GM18508 (cell line): ENCODE results near the gene CREG1.

Experiments
- ATAC-seq: cut with Tn5 transposase; IDR thresholded peaks from one replicate; pipeline ENCODE4 v1.9.1; 2021; ENCODE audit warnings: moderate number of reproducible peaks; ENCODE audit not compliant: insufficient read depth, unreplicated experiment

Gene CREG1

GRCh38 chr1:167538657-167539056 lies 14.9 kb downstream of the CREG1 start:
- ATAC-seq, result no peak

- no peak for ATAC-seq
These were observed 19.7 kb downstream of the CREG1 start for GRCh38 chr1:167533851-167534300.

GRCh38 chr1:167532964-167533824 lies 20.4 kb downstream of the CREG1 start:
- ATAC-seq, result no peak

- no peak for ATAC-seq
These were observed 21.2 kb downstream of the CREG1 start for GRCh38 chr1:167532375-167532774.

- ATAC-seq, result no peak
These were observed 23.6 kb downstream of the CREG1 start for GRCh38 chr1:167529829-167530474.

GRCh38 chr1:167528057-167528728 lies 25.4 kb downstream of the CREG1 start:
- no peak for ATAC-seq

GRCh38 chr1:167526667-167527383 lies 26.7 kb downstream of the CREG1 start:
- ATAC-seq, result no peak

- no peak for ATAC-seq
These were observed 28.9 kb downstream of the CREG1 start for GRCh38 chr1:167524651-167525050.

GRCh38 chr1:167522246-167522645 lies 31.3 kb downstream of the CREG1 start:
- no peak for ATAC-seq

- no peak for ATAC-seq
These were observed 32.8 kb downstream of the CREG1 start for GRCh38 chr1:167520711-167521206.

GRCh38 chr1:167518331-167518700 lies 35.2 kb downstream of the CREG1 start, which contains the start of gene CD247:
TSS of gene CD247 (minus strand) at chr1:167518529. CDS start at chr1:167518465, 64 bp downstream.
- ATAC-seq, result no peak

- ATAC-seq, result no peak
These were observed 35.8 kb downstream of the CREG1 start for GRCh38 chr1:167517535-167518330.

- ATAC-seq, result no peak
These were observed 36.9 kb downstream of the CREG1 start for GRCh38 chr1:167516404-167517388.

- no peak for ATAC-seq
These were observed 37.7 kb downstream of the CREG1 start for GRCh38 chr1:167515893-167516321.

GRCh38 chr1:167515461-167515860 lies 38.1 kb downstream of the CREG1 start:
- ATAC-seq, result no peak

- no peak for ATAC-seq
These were observed 39.3 kb downstream of the CREG1 start for GRCh38 chr1:167514288-167514687.

GRCh38 chr1:167512046-167512654 lies 41.4 kb downstream of the CREG1 start:
- no peak for ATAC-seq
